Measurements from ENCODE around the gene BIN1.

Gene BIN1

GRCh38 chr2:127096718-127097470, 10.1 kb downstream of the BIN1 start:
- H3K4me3 ChIP-seq (ENCODE audit: low read depth, low read length): no peak overlapping the region
- DNase-seq (ENCODE audit: low read depth): no peak
- no peak for TF ChIP-seq CTCF (IDR thresholded peaks at IDR 0.05; ENCODE audit: control insufficient read depth, extremely low read depth, insufficient read depth)

- no peak overlapping the region for H3K4me3 ChIP-seq (ENCODE audit: low read depth, low read length)
- no peak for DNase-seq (ENCODE audit: low read depth)
- TF ChIP-seq CTCF (IDR thresholded peaks at IDR 0.05; ENCODE audit: control insufficient read depth, extremely low read depth, insufficient read depth): no peak
Measured at GRCh38 chr2:127096280-127096679, 10.7 kb downstream of the BIN1 start.

GRCh38 chr2:127095784-127096183, 11.2 kb downstream of the BIN1 start:
- H3K4me3 ChIP-seq (ENCODE audit: low read depth, low read length): no peak overlapping the region
- TF ChIP-seq CTCF (IDR thresholded peaks at IDR 0.05; ENCODE audit: control insufficient read depth, extremely low read depth, insufficient read depth): no peak
- no peak for DNase-seq (ENCODE audit: low read depth)

GRCh38 chr2:127095367-127095641, 11.7 kb downstream of the BIN1 start:
- no peak for DNase-seq (ENCODE audit: low read depth)
- no peak overlapping the region for H3K4me3 ChIP-seq (ENCODE audit: low read depth, low read length)
- no peak for TF ChIP-seq CTCF (IDR thresholded peaks at IDR 0.05; ENCODE audit: control insufficient read depth, extremely low read depth, insufficient read depth)

- H3K4me3 ChIP-seq (ENCODE audit: low read depth, low read length): no peak overlapping the region
- DNase-seq (ENCODE audit: low read depth): no peak
- no peak for TF ChIP-seq CTCF (IDR thresholded peaks at IDR 0.05; ENCODE audit: control insufficient read depth, extremely low read depth, insufficient read depth)
Measured at GRCh38 chr2:127094509-127095366, 12.2 kb downstream of the BIN1 start.

GRCh38 chr2:127093648-127094210, 13.2 kb downstream of the BIN1 start:
- H3K4me3 ChIP-seq (ENCODE audit: low read depth, low read length): no peak overlapping the region
- DNase-seq (ENCODE audit: low read depth): no peak
- TF ChIP-seq CTCF (IDR thresholded peaks at IDR 0.05; ENCODE audit: control insufficient read depth, extremely low read depth, insufficient read depth): no peak

Data from LNCaP clone FGC (cell line).